B cell (primary cell): ENCODE results near the gene MAP3K5. TPM values are rescaled to one million over a fixed set of nuclear protein-coding genes. Genes with fewer than 3 reads are reported as not detected.

Experiments used
- ATAC-seq: fragments of 200-7000 bp; cut with Tn5 transposase; one replicate; pipeline ENCODE4 v1.10.0; 2021; ENCODE audit warnings: low read depth, mild to moderate bottlenecking, moderate number of reproducible peaks, moderate library complexity
- CTCF ChIA-PET: fragments of 350-600 bp; sonication (Branson Sonifier 250); formaldehyde crosslinking; loops from one replicate; lab custom pipeline; 2021; ENCODE audit warnings: antibody characterized with exemption, inconsistent platforms; lab: Charles Lee
- POLR2A ChIA-PET: fragments of 350-600 bp; sonication (Branson Sonifier 250); formaldehyde crosslinking; loops from one replicate; lab custom pipeline; 2021; ENCODE audit warnings: antibody characterized with exemption; lab: Charles Lee
- DNase-seq: peaks from one replicate; pipeline ENCODE4 v3.0.0; 2013
- H2AFZ ChIP-seq: 2 replicates; pipeline ENCODE4 v1.6.1; 2012; ENCODE audit warnings: mild to moderate bottlenecking, low read depth, low read length; ENCODE audit not compliant: insufficient read depth, poor library complexity, severe bottlenecking
- H3K27ac ChIP-seq, 2 donors: 1 replicate in 1 of 2; 2 replicates in 1 of 2; pipeline ENCODE4 v1.5.1; 2012 to 2013; ENCODE audit warnings: low read length in 2 of 2, mild to moderate bottlenecking in 2 of 2, moderate library complexity in 1 of 2
- H3K27me3 ChIP-seq, 4 experiments: fragments of 200-600 bp in 1 of 4; sonication (generic) in 1 of 4; replicated peaks in 1 of 4; 1 replicate in 2 of 4; 2 replicates in 2 of 4; pipeline versions ENCODE4 v1.6.1 to v1.7.0; 2013 to 2016; ENCODE audit warnings: low read length in 3 of 4, mild to moderate bottlenecking in 2 of 4, mixed read lengths in 1 of 4, moderate library complexity in 1 of 4; ENCODE audit not compliant: insufficient read depth in 4 of 4, control insufficient read depth in 3 of 4; ENCODE audit errors: control extremely low read depth in 1 of 4
- H3K36me3 ChIP-seq, 2 experiments: replicated peaks in 1 of 2; 1 replicate in 1 of 2; 2 replicates in 1 of 2; pipeline versions ENCODE4 v1.6.1 to v1.7.1; 2013; ENCODE audit warnings: low read length in 1 of 2; ENCODE audit not compliant: insufficient read depth in 2 of 2, control insufficient read depth in 1 of 2; ENCODE audit errors: control extremely low read depth in 1 of 2, extremely low read depth in 1 of 2
- H3K4me1 ChIP-seq, 2 donors: fragments of 200-600 bp in 1 of 2; sonication (generic) in 1 of 2; 1 replicate in 1 of 2; 2 replicates in 1 of 2; pipeline versions ENCODE4 v1.5.1 to v1.6.1; 2013 to 2017; ENCODE audit warnings: low read length in 2 of 2; ENCODE audit not compliant: control insufficient read depth in 2 of 2, insufficient read depth in 2 of 2
- H3K4me2 ChIP-seq: replicated peaks from 2 replicates; pipeline ENCODE3; 2012; ENCODE audit warnings: mild to moderate bottlenecking, low read depth, low read length; ENCODE audit not compliant: poor library complexity, severe bottlenecking
- H3K4me3 ChIP-seq, 5 experiments: fragments of 200-600 bp in 1 of 5; sonication (generic) in 1 of 5; 1 replicate in 3 of 5; 2 replicates in 2 of 5; pipeline versions ENCODE4 v1.5.1 to v1.7.0; 2011 to 2016; ENCODE audit warnings: low read length in 4 of 5, mild to moderate bottlenecking in 4 of 5, low read depth in 2 of 5, control low read depth in 1 of 5, moderate library complexity in 1 of 5; ENCODE audit not compliant: insufficient read depth in 1 of 5; ENCODE audit errors: control extremely low read depth in 1 of 5, extremely low read depth in 1 of 5
- H3K79me2 ChIP-seq: fragments of 200-600 bp; sonication (generic); one replicate; pipeline ENCODE4 v1.6.0; 2016; ENCODE audit warnings: low read length; ENCODE audit not compliant: control insufficient read depth, insufficient read depth
- H3K9ac ChIP-seq: fragments of 200-600 bp; sonication (generic); 2 replicates; pipeline ENCODE4 v1.6.1; 2017; ENCODE audit warnings: mild to moderate bottlenecking, low read length, moderate library complexity
- H3K9me3 ChIP-seq, 3 donors: one replicate each; pipeline versions ENCODE4 v1.6.1 to v1.7.1; 2013; ENCODE audit warnings: low read length in 2 of 3; ENCODE audit not compliant: control insufficient read depth in 2 of 3, insufficient read depth in 1 of 3; ENCODE audit errors: control extremely low read depth in 1 of 3
- H4K20me1 ChIP-seq: 2 replicates; pipeline ENCODE4 v1.6.0; 2012; ENCODE audit warnings: mild to moderate bottlenecking, low read length; ENCODE audit not compliant: insufficient read depth, control insufficient read depth, poor library complexity, severe bottlenecking
- H3K27ac Mint-ChIP-seq: one replicate; pipeline ENCODE4 v1.8.0; 2021; ENCODE audit warnings: mixed read lengths
- H3K27me3 Mint-ChIP-seq: one replicate; pipeline ENCODE4 v1.8.0; 2021; ENCODE audit warnings: mixed read lengths
- H3K4me1 Mint-ChIP-seq: one replicate; pipeline ENCODE4 v1.8.0; 2021; ENCODE audit warnings: mixed read lengths
- H3K4me3 Mint-ChIP-seq: one replicate; pipeline ENCODE4 v1.8.0; 2021; ENCODE audit warnings: mixed read lengths
- H3K9me3 Mint-ChIP-seq: one replicate; pipeline ENCODE4 v1.8.0; 2022; ENCODE audit warnings: mixed read lengths; ENCODE audit not compliant: insufficient read depth
- CTCF ChIP-seq: fragments of 200-600 bp; IDR thresholded peaks from one replicate; pipeline ENCODE4 v1.8.0; 2022; ENCODE audit warnings: antibody characterized with exemption, mild to moderate bottlenecking
- EZH2 ChIP-seq: IDR thresholded peaks from 2 replicates; pipeline ENCODE4 v1.6.1; 2012; ENCODE audit warnings: borderline replicate concordance, low read depth, mild to moderate bottlenecking, moderate library complexity, low read length; ENCODE audit not compliant: insufficient read depth, poor library complexity, severe bottlenecking
- WGBS: methylation state at CpG from one replicate; pipeline ENCODE4 v1.1.5; 2013; ENCODE audit warnings: missing lambda C conversion rate; ENCODE audit not compliant: insufficient coverage; 5-methylcytosine and 5-hydroxymethylcytosine counted together
- intact Hi-C: fragments of 100-400 bp; cut with micrococcal nuclease; formaldehyde crosslinking; loops from one replicate; pipeline ENCODE4 v1.10.0; 2022
- polyA plus RNA-seq: library from polyadenylated mRNA; depleted of rRNA; stranded (reverse); fragments of >200 nt; gene quantifications from 2 replicates; pipeline ENCODE4 v1.2.3, GENCODE V29; 2012
- total RNA-seq, 2 donors: library from RNA; stranded (reverse); fragments of 120-200 nt in 1 of 2; gene quantifications; 1 replicate in 1 of 2; 2 replicates in 1 of 2; pipeline versions ENCODE4 v1.2.3 to v1.2.4, GENCODE V29; 2013 to 2022

Gene MAP3K5
- total and polyA plus RNA-seq, 2 donors (not counting 1 experiment from before 2014, with no cell fraction given): 5.7 to 34.1 TPM

GRCh38 chr6:136775548-136775947 is 16.7 kb downstream of the MAP3K5 start:
- peaks cover 32 to 38% of the 10 kb centered on the region in 2 donors for H3K4me1 ChIP-seq
- no peak for DNase-seq
- H2AFZ ChIP-seq: no peak overlapping the region
- no peaks in the 10 kb centered on the region for H3K9me3 ChIP-seq
- H3K9ac ChIP-seq: no peak overlapping the region
- H3K36me3 ChIP-seq: peaks cover 0 to 3% of the 10 kb centered on the region in 2 experiments
- Mint-ChIP-seq H3K27me3 (no peaks in the 10 kb centered on the region), H3K4me1 (peaks cover 55% of the 10 kb centered on the region), H3K27ac (peak overlapping the region; percentile 56), H3K9me3 (no peaks in the 10 kb centered on the region), H3K4me3 (no peak overlapping the region)
- no peak overlapping the region for H3K4me3 ChIP-seq
- no peak for ATAC-seq
- ChIA-PET POLR2A (no interaction called here), CTCF (interaction anchor here (1.2 to 2.4 kb wide), 5 partner anchors 8 to 17 kb away, joined by 3 to 8 read pairs (median 4); partner anchors contain the start of gene MAP3K5)
- intact Hi-C loops: no loop called here
- H4K20me1 ChIP-seq: no peaks in the 10 kb centered on the region
- WGBS: 90% methylated on average over 2 of the region's 2 CpGs
- H3K27ac ChIP-seq: no peak overlapping the region
- TF ChIP-seq CTCF (no peak), EZH2 (no peak)
- peaks cover 90% of the 10 kb centered on the region for H3K79me2 ChIP-seq
- H3K4me2 ChIP-seq: no peak overlapping the region
- no peaks in the 10 kb centered on the region for H3K27me3 ChIP-seq

GRCh38 chr6:136775081-136775480 is 17.2 kb downstream of the MAP3K5 start:
- TF ChIP-seq EZH2 (no peak), CTCF (no peak)
- Histone ChIP-seq H3K4me3 (no peak overlapping the region), H3K9ac (no peak overlapping the region), H2AFZ (no peak overlapping the region), H3K36me3 (peaks cover 0 to 3% of the 10 kb centered on the region in 2 experiments), H3K27me3 (no peaks in the 10 kb centered on the region), H4K20me1 (no peaks in the 10 kb centered on the region), H3K79me2 (peaks cover 89% of the 10 kb centered on the region), H3K27ac (peak overlapping the region in 1 of 2 donors; percentile 3), H3K9me3 (no peaks in the 10 kb centered on the region), H3K4me2 (no peak overlapping the region), H3K4me1 (peaks cover 32 to 40% of the 10 kb centered on the region in 2 donors)
- intact Hi-C loops: no loop called here
- ChIA-PET CTCF (interaction anchor here (1.4 to 2.4 kb wide), 4 partner anchors 9 to 17 kb away, joined by 4 to 8 read pairs (median 6); partner anchors contain the start of gene MAP3K5), POLR2A (interaction anchor here (1.4 kb wide), 1 partner anchor 10 kb away, joined by 7 read pairs; no protein-coding TSS in a partner anchor)
- H3K4me3 Mint-ChIP-seq: no peak overlapping the region
- DNase-seq (no peak), ATAC-seq (no peak)
- no peaks in the 10 kb centered on the region for H3K27me3 Mint-ChIP-seq
- H3K27ac Mint-ChIP-seq: no peak overlapping the region
- H3K4me1 Mint-ChIP-seq: peaks cover 55% of the 10 kb centered on the region
- no CpG with 5 or more reads among the region's 3 CpGs for WGBS
- H3K9me3 Mint-ChIP-seq: no peaks in the 10 kb centered on the region
